GM23338 (cell line): ENCODE data around the gene OTC.

Source experiments
- CTCF ChIP-seq, 2 experiments: fragments of 200-600 bp in 1 of 2; sonication (generic) in 1 of 2; conservative IDR thresholded peaks; 2 replicates each; pipeline versions ENCODE4 v1.5.1 to v1.6.1; 2016 to 2017; ENCODE audit warnings: antibody characterized with exemption in 2 of 2, low read depth in 2 of 2, mild to moderate bottlenecking in 2 of 2, moderate library complexity in 1 of 2
- EZH2 ChIP-seq: fragments of 200-600 bp; sonication (generic); IDR thresholded peaks from one replicate; pipeline ENCODE4 v1.8.0; 2017; ENCODE audit warnings: antibody characterized with exemption, mild to moderate bottlenecking, low read depth; ENCODE audit not compliant: unreplicated experiment
- POLR2AphosphoS5 ChIP-seq: IDR thresholded peaks from 2 replicates; pipeline ENCODE4 v1.6.1; 2016; ENCODE audit warnings: antibody characterized with exemption, low read depth
- REST ChIP-seq: IDR thresholded peaks from one replicate; pipeline ENCODE4 v1.6.1; 2018; ENCODE audit warnings: antibody characterized with exemption; ENCODE audit not compliant: unreplicated experiment

- TF ChIP-seq CTCF (conservative IDR thresholded peaks at IDR 0.05; ENCODE audit: low read depth in 2 of 2), result no peak
- no peak for TF ChIP-seq EZH2
- TF ChIP-seq POLR2AphosphoS5, result no peak
- TF ChIP-seq REST, result no peak
Measured at GRCh38 chrX:38368774-38369173, 16.4 kb downstream of the OTC start.
